Choroid plexus epithelial cell (primary cell): ENCODE results near the gene SEC23IP.
"Not testable (repeated sequence)": the region's sequence is repeated elsewhere in the genome, so short reads cannot be mapped to it uniquely, and the experiment has no call there.

Source experiments
- DNase-seq: peaks from one replicate; pipeline ENCODE4 v3.0.0-alpha.2; 2010; ENCODE audit warnings: low read depth
- H3K4me3 ChIP-seq: 2 replicates; pipeline ENCODE4 v1.5.1; 2011; ENCODE audit warnings: low read depth, mild to moderate bottlenecking, control low read depth, low read length, moderate library complexity
- TF ChIP-seq, protein P1 (sequence below): conservative IDR thresholded peaks from 2 replicates; pipeline ENCODE4 v1.5.1; 2011; ENCODE audit warnings: low read depth, mild to moderate bottlenecking, control low read depth, inconsistent platforms, low read length, moderate library complexity

Gene SEC23IP

DNA sequence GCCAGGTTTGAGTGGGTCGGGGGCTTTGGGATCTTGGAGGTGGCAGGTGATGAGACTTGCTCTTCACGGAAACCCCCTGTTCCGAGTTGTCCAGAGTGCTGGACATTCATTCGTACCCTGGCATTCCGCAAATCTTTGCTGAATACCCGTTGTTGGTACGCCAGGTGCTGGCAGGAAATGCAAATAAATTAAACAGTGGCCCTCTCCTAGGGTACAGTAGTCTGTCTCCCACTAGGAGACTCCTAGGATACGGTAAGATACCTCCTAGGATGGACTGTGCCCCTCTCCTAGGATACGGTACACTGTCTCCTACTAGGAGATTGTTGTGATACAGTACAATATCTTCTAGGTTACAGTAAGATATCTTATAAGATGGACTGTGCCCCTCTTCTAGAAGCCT is 544 bp downstream of the SEC23IP start:
- DNase-seq: no peak
- TF ChIP-seq, protein P1, sequence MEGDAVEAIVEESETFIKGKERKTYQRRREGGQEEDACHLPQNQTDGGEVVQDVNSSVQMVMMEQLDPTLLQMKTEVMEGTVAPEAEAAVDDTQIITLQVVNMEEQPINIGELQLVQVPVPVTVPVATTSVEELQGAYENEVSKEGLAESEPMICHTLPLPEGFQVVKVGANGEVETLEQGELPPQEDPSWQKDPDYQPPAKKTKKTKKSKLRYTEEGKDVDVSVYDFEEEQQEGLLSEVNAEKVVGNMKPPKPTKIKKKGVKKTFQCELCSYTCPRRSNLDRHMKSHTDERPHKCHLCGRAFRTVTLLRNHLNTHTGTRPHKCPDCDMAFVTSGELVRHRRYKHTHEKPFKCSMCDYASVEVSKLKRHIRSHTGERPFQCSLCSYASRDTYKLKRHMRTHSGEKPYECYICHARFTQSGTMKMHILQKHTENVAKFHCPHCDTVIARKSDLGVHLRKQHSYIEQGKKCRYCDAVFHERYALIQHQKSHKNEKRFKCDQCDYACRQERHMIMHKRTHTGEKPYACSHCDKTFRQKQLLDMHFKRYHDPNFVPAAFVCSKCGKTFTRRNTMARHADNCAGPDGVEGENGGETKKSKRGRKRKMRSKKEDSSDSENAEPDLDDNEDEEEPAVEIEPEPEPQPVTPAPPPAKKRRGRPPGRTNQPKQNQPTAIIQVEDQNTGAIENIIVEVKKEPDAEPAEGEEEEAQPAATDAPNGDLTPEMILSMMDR: no peak
- peak overlapping the region; percentile 96 for H3K4me3 ChIP-seq

- DNase-seq: no peak
- H3K4me3 ChIP-seq: peak overlapping the region; percentile 33
- TF ChIP-seq, protein P1: no peak
These were observed 1.4 kb downstream of the SEC23IP start for GRCh38 chr10:119893845-119894427.

DNA sequence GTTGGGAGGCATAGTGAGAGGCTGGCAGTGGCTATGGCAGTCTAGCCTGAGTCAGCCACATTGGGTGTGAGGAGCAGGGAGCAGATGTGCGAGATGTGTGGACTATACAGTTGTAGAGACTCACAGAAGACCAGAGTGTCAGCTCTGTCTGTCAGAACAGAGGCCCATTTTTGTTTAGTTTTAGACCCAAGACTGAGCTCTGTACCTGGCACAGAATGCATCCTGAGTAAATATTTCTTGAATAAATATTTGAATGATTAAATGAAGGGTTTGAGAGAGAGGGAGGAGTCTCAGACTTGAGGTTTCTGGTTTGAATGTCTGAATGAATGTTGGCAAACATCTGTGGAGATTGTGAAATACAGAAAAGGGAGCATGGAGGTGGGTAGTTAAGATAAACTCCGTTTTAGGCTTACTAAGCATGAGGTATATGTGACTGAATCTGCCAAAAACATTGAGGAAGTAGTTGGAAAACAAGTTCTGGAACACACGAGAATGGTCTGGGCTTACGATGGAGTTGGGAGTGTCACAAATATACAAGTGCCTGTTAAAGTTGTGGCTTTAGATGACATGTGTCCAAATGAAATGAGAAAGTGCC is 3.6 kb downstream of the SEC23IP start:
- TF ChIP-seq, protein P1: no peak
- DNase-seq: peak; percentile 84
- no peak overlapping the region for H3K4me3 ChIP-seq

DNA sequence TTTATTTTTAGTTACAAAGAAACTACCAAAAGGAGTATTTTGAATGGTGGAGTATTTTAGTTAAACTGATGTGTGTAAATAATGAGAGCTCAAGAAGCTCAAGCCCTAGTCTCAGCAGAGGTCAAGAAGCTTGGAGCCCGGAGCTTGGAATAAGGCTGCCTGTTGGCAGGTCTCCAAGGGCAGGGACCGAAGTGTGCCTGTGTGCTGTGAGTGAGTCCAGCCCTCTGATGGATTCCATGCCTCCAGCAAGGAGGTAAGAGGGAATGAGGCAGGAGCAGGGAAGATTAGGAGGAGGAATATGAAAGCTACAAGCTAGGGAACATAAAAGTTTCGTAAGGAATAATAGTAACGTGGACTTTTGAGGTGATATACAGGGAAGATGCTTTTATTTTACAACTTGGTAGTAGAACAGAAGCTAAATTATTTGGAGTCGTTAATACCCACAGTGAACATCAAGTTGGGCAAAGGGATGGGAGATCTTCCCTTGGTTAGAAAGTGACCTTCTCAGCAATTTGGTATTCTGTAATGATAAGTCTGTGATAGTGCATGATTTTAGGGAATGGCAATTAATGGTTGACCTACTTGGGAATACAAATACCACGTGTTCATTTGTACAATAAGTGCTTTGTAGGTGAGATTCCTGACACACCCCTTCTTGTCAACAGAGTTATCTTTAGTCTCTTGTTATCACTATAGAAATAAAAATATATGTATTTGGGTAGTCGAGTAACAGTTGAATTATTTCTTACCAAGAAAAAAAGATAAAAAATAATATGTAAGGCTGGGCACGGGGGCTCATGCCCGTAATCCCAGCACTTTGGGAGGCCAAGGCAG is 4.6 kb downstream of the SEC23IP start:
- H3K4me3 ChIP-seq: no peak overlapping the region
- DNase-seq: peak; percentile 23
- TF ChIP-seq, protein P1: no peak

- DNase-seq: no peak
- no peak overlapping the region for H3K4me3 ChIP-seq
- TF ChIP-seq, protein P1: no peak
These were observed 6.0 kb downstream of the SEC23IP start for GRCh38 chr10:119898577-119898976.

DNA sequence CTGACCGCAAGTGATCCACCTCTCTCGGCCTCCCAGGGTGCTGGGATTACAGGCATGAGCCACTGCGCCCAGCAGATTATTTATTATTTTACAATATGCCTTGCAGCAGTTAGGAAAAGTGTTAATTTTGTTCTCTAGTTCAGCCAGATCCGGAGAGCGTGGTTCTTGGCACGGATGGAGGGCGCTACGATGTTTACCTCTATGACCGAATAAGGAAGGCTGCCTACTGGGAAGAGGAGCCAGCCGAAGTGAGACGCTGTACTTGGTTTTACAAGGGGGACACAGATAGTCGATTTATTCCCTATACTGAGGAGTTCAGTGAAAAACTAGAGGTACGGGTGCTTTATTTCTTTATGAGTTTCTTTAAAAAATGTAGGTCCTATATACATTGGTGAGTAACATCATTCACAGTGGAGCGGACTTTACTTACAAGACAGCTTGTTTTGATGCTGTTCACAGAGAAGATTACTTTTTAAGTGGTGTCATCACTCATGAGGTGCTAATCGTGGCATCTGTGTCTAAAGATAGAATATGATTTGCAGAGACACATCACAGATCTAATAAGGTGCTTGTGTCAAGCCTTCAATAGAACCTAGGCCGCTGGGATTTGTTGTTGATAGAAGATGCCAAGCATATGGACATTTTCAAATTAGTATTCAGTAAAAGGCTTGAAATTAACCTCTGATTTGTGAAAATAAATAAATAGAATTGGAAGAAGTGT is 11.6 kb downstream of the SEC23IP start:
- TF ChIP-seq, protein P1: no peak
- no peak for DNase-seq
- no peak overlapping the region for H3K4me3 ChIP-seq

GRCh38 chr10:119907695-119908094 is 15.2 kb downstream of the SEC23IP start:
- not testable (repeated sequence) for DNase-seq, H3K4me3 ChIP-seq
